GM21526 (cell line): ENCODE data around the gene SYK.

Experiments used
- ATAC-seq: cut with Tn5 transposase; IDR thresholded peaks from one replicate; pipeline ENCODE4 v1.9.1; 2021; ENCODE audit warnings: moderate library complexity; ENCODE audit not compliant: unreplicated experiment, low FRiP score

The SYK gene

GRCh38 chr9:90844326-90844725 lies 42.7 kb downstream of the SYK start:
- no peak for ATAC-seq

- ATAC-seq = no peak
Observed at GRCh38 chr9:90846770-90847419, 45.3 kb downstream of the SYK start.

DNA sequence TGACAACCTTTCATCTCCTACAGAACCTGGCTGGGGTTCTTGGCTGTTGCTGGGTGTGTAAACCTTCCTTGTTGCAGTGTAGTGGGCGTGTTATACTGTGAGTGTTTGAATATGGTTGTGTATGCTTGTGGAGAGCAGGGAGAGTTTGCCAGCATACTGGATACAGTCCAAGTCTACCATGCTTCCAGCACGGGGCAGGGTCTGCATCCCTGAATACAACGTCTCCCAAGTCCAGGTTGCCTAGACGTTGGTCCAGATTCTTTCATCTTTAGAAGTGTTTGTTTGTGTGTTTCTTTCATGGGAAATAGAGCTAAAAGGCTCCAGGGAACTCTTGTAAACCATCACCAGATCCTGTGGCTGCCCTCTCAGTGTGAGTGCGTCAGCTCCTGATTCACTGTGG lies 46.4 kb downstream of the SYK start:
- no peak for ATAC-seq

DNA sequence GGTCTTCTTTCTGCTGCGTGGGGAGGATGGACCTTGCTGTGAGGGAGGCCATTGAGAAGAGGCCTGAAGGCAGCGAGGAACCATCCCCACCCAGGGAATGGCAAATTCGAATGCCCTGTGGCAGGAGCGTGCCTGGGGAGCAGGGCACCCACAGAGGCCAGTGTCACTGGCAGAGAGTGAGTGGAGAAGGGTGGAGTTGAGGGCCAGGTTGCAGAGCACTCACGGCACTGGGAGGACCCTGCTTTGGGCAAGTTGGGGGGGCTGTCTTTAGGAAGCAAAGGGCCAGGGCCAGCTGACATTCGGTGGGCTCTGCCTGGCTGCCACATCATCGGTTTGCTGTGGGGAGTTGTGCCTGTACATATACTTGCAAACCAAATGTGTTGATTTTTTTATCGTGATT lies 47.2 kb downstream of the SYK start:
- no peak for ATAC-seq

DNA sequence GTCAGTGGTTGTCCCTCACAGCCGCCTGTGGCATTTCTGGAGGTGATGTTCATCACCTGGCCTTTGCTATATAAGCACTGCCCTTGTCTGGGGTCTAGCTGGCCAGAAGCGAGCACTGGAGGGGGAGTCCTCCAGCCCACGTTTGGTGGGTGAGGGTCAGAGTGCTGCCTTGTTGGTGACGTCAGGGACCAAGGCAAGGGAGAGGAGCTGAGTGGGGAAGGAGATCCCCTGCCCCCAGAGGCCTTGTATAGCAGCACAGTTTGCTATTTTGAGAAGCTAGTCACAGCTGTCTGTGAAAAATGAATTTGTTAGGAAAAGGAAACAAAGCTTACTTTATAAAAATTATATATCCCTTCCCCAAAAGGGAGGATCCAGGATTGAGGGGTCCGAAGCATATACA lies 49.8 kb downstream of the SYK start:
- ATAC-seq = no peak

DNA sequence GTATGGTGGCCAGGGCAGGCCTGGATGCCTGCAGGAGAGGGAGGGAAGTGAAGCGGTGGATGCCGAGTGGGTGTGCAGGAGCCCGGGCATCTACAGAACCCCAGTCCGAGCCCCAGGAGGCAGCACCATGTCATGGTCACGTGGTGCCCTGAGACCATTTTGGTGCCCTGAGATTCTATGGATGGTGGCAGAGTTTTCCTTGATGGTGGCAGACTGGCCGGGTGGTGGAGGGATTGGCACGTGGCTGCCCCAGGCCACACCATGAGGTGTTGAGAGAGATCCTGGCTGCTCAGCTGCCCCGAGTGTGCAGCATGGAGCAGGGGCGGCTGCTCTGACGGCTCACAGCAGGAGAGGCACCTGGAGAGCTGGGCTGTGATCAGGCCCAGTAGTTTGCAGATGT lies 52.3 kb downstream of the SYK start:
- no peak for ATAC-seq

- ATAC-seq = no peak
Observed at GRCh38 chr9:90854637-90855175, 53.1 kb downstream of the SYK start.

- no peak for ATAC-seq
Observed at GRCh38 chr9:90855208-90855902, 53.7 kb downstream of the SYK start.

- ATAC-seq = no peak
Observed at GRCh38 chr9:90857091-90857490, 55.5 kb downstream of the SYK start.

DNA sequence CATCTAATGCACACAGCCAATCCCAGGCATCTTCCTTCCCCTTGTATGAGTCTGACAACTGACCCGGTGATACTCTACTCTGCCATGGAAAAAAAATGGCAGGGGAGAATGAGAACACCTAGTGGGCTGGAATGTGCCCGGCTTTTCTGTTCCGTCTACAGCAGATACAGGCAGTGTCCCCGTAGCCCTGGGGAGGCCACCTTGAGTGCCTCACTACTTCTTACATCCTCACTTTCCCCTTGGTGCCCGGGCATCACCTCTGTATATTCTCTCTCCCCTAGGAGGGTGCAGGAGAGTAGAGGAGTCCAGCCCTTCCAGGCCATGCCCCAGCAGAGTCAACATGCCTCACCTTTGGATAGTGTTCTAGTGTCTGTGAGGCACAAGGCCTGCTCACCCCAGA lies 56.2 kb downstream of the SYK start:
- no peak for ATAC-seq

DNA sequence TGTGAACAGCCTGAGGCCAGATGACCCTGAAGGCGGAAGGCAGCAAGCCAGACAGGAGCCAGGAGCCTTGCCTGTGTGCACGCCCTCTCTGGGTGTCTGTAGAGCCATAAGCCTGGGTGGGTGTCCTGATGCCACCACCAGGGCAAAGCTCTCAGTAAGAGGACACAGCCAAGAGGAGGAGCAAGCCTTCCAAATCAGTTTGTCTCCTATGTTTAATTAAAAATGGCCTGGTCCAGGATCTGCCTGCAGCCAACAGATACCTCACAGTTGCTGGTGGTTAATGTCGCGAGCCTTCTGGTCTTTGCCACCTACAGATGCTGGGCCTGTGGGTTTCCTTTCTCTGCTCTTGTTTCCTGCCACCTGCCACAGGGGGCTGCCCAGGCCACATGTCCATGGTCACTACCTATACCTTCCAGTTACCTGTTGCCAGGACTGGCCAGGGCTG lies 56.9 kb downstream of the SYK start:
- ATAC-seq = no peak

DNA sequence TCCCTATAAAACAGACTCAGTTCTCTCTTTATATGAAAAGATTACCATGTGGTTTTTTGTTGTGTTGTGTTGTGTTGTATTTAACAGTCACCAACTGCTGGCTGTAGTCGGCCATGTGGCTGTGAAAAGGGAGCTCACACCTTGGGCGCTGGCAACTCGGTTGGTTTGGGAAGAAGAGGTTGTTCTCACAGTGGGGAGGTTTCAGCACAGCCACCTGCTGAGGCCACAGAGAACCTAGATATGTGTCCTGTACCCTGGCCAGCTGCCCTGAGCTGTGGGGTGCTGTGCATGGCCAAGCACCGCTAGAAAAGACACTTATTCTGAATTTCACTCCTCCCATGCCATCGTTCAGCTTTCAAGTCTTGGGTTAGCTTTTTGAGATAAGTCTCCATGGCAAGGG lies 58.8 kb downstream of the SYK start:
- no peak for ATAC-seq

DNA sequence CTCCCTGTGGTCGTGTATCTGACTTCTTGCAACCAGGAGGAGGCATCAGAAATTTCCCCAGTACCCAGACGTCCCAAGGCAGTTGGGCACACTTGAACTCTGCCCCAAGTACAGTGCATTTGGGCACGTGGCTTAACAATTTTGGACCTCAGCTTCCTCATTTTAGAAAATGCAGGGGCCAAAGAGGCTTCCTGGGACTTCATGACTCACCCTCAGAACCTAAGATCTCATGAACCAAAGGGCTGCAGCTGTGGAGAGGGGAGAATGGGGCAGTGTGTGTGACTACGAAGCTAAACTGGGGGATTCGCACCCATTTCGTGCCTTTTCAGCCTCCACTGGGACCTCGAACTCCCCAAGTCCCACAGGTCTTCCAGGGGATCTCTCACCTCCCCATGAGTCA lies 59.2 kb downstream of the SYK start:
- ATAC-seq = no peak

- no peak for ATAC-seq
Observed at GRCh38 chr9:90861380-90861779, 59.8 kb downstream of the SYK start.

GRCh38 chr9:90861826-90862740 lies 60.5 kb downstream of the SYK start:
- no peak for ATAC-seq

GRCh38 chr9:90864779-90865178 lies 63.2 kb downstream of the SYK start:
- no peak for ATAC-seq

DNA sequence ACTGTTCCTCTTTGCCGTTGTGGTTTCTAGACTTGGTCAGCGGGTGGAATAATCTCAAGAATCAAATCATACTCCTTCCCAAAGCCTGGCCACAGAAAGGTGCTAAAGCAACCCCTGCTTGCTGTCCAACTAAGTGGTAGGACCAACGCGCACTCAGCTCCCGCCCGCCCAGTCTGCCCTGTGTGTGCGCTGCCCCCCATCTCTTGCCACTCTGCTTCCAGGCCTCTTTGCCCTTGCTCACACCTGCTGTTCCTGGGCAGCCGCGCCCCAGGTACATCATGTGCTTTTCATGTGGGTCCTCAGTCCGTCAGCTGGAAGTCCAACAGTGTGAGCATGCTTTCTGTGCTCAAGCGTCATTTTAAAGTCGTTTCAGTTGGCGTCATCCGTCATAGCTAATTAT lies 65.5 kb downstream of the SYK start:
- no peak for ATAC-seq

- no peak for ATAC-seq
Observed at GRCh38 chr9:90868555-90868954, 66.9 kb downstream of the SYK start.

- no peak for ATAC-seq
Observed at GRCh38 chr9:90869361-90869760, 67.7 kb downstream of the SYK start.

GRCh38 chr9:90870621-90871326 lies 69.2 kb downstream of the SYK start:
- no peak for ATAC-seq
